ENCODE measurements around the gene RALGDS.

- TF ChIP-seq POLR2A (IDR thresholded peaks at IDR 0.05): no peak
- TF ChIP-seq CTCF (IDR thresholded peaks at IDR 0.05 in 4 of 5, conservative IDR thresholded peaks at IDR 0.05 in 1 of 5): no peak
These were observed 63.0 kb downstream of the RALGDS start for GRCh38 chr9:133058071-133058470.

Data from gastrocnemius medialis (tissue), 4 donors.